Sciatic nerve (tissue), 2 donors: Measurements from ENCODE around the gene OPA1. TPM values are rescaled to one million over a fixed set of nuclear protein-coding genes. Genes with fewer than 3 reads are reported as not detected.
"Not testable (repeated sequence)": the region's sequence is repeated elsewhere in the genome, so short reads cannot be mapped to it uniquely, and the experiment has no call there.

Experiments
- ATAC-seq: fragments of 200-7000 bp; cut with Tn5 transposase; one replicate; pipeline ENCODE4 v1.9.1; 2020; ENCODE audit warnings: mild to moderate bottlenecking, moderate library complexity
- DNase-seq: peaks from one replicate; pipeline ENCODE4 v3.0.0-alpha.2; 2020; ENCODE audit warnings: low spot score
- intact Hi-C: fragments of 100-400 bp; cut with DNase I; formaldehyde crosslinking; loops from one replicate; pipeline ENCODE4 v1.14.2; 2022
- total RNA-seq: library from RNA; stranded (reverse); fragmentation: NEBNext Ultra II Directional; extraction: Animal tissue kit (Norgen Biotek cat#: 25700); gene quantifications from one replicate; pipeline ENCODE4 v1.2.1, GENCODE V29; 2021
- donor health status: DM: no; HTN: no; CAD: no.
- donor health status: DM: no; HTN: no; CAD: no.

Gene OPA1
- total RNA-seq, 1 donor from 2014 or later, result 67.7 TPM

DNA sequence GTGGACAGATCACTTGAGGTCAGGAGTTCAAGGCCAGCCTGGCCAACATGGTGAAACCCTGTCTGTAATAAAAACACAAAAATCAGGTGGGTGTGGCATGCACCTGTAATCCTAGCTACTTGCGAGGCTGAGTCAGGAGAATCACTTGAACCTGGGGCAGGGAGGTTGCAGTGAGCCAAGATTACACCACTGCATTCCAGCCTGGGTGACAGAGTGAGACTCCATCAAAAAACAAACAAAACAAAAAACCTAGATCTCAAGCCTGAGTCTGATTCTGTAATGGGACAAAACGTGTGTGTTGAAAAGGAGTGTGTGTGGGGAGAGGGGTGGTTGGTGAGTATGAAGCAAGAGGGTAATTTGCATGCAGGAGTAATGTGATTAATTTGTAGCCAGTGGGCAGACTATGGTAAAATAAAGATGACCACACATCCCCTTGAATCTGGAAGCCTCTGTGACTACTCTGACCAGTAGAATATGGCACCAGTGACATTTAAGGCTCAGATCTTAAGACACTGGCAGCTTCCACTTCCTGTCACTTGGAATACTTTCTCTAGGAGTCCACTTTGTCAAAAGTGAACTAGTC is 18.4 kb upstream of the OPA1 start:
- intact Hi-C loops, result loop anchor here (10.0 kb wide), 1 partner anchor 1010 kb away; no protein-coding TSS in a partner anchor
- DNase-seq (no peak), ATAC-seq (no peak)

DNA sequence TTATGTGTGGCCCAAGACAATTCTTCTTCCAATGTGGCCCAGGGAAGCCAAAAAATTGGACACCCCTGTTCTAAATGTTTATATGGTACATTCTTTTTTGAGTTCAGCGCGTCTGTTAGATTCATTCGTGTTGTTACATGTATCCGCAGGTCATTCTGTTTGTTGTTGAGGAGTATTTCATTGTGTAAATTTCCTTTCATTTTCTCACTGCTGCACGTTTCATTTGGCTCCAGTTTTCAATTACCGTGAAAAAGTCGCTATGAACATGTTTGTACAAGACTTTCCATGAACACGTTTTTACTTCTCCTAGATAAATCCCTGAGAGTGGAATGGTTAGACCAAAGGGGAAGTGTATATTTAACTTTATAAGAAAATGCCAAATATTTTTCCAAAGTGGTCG is 7.5 kb upstream of the OPA1 start:
- intact Hi-C loops, result no loop called here
- ATAC-seq, result no peak
- DNase-seq, result no peak

DNA sequence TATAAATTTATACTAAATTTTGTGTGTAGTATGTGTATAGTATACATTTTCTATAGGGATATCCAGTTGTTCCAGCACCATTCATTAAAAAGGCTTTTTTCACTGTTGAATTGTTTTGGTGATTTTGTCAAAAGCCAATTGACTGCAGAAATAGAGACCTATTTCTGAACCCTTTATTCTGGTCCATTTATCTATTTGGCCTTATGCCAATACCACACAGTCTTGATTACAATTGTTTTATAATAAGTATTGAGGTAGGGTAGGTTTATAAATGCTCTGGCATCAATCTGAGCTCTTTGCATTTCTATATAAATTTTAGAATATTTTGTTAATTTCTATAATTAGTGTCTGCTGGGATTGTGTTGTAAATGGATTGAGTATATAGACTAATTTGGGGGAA is 6.5 kb upstream of the OPA1 start:
- DNase-seq, result no peak
- no peak for ATAC-seq
- intact Hi-C loops, result no loop called here

DNA sequence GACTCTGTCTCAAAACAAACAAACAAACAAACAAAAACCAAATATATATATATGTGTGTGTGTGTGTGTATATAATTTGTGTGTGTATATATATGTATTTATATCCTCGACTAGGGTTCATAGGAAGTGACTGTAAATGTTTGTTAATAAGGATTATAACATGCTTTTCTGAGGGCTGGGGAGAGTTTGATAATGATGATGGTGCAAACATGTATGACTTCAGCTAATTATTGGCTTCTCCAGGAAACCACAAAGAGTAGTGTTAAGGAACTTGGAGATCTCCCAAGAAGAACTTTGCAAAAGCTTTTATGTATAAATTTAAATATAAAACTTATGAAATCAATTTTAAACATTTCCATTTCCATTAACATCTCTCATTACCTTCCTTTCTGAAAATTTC is 3.9 kb upstream of the OPA1 start:
- ATAC-seq, result no peak
- DNase-seq, result no peak
- intact Hi-C loops, result no loop called here

DNA sequence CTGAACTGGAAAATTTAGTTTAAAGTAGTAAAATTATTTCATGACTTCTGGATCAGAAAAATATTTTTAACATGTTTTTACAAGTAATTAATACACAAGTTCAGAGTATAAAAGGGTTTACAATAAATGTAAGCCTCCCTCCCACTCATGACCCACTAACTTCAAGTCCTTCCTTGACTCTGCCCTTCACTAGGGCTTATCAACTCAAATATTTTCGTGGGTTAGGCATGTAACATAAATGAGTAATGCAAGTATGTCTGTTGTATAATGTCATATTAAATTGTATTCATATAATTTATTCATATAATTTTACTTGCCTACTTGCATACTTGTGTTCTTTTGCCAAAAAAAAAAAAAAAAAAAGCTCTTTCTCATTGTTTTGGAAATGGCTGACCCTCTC is 3.4 kb upstream of the OPA1 start:
- no peak for ATAC-seq
- DNase-seq, result no peak
- intact Hi-C loops, result no loop called here

DNA sequence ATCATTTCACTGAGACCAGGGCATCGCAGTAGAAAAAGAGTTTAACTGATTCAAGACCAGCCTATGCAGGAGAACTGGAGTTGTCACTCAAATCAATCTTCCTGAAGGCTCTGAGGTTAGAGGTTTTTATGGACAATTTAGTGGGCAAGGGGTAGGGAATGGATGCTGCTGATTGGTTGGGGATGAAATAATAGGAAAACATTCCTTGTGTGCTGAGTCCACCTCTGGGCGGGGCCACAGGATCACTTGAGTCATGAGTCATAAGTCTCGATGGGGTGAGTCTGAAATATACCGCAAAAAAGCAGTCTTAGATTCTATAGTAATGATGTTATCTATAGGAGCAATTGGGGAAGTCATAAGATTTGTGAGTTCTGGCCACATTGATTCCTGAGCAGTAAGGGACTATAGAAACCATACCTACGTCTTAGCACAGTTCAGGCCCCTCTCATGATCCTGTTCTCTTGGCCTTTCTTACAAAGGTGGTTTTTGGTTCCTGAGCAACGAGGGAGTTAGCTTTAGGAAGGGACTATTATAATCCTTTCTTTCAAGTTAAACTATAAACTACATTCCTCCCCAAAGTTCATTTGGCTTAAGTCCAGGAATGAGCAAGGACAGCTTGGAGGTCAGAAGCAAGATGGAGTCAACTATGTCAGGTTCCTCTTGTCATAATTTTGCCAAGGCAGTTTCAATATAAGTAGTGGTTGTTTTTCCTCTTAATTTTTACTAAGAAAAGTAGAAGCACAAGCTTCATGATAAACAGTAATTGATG is 2.7 kb upstream of the OPA1 start:
- intact Hi-C loops, result no loop called here
- no peak for DNase-seq
- no peak for ATAC-seq

DNA sequence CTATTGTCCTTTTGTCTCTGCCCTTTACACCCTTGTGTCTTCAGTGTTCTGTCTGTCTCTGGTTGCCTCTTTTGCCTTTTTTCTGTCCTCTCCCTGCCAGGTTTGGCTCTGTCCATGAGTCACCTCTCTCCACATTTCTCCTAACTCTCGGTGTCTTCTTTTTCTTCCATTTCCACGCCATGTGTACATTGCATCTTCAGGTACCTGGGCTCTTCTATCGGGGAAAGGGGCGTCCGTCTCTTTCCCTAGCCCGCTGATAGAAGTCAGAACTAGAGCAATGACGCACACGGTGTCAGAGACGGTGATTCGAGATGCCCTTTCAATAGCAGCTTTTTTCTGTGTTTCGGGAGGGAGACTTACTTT is 641 bp downstream of the OPA1 start:
- no peak for DNase-seq
- no peak for ATAC-seq
- intact Hi-C loops, result no loop called here

DNA sequence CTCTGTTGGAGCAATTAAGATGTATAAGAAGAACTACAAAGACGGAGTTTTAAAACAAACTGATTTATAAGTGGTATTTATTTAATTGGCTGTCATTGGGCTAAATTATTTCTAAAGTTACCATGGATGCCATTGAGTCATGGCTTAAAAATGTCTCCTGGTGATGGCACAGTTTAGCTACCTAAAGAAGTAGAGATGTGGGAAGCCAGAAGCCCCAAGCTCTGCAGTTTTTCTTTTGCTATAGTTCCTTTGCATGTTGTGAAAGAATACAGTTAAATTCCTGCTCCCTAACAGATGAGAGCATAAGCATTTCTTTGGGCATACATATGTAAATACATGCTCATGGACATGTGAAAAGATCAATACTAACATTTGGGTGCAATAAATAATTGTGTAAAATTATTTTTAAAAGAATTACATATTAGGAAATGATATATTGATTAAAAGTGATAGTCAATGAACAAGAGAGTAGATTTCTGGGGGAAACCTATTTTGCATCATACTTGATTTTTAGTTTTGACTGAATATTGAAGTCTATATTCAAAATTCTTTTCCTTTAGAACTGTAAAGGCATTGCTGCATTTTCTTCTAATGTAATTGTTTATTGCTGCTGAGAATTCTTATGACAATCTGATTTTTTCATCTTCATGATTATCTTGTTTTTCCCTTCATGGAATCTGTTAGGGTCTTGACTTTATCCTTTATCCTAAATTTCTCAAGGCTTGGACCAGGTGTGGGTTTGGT is 2.1 kb downstream of the OPA1 start:
- ATAC-seq, result no peak
- DNase-seq, result no peak
- intact Hi-C loops, result no loop called here

DNA sequence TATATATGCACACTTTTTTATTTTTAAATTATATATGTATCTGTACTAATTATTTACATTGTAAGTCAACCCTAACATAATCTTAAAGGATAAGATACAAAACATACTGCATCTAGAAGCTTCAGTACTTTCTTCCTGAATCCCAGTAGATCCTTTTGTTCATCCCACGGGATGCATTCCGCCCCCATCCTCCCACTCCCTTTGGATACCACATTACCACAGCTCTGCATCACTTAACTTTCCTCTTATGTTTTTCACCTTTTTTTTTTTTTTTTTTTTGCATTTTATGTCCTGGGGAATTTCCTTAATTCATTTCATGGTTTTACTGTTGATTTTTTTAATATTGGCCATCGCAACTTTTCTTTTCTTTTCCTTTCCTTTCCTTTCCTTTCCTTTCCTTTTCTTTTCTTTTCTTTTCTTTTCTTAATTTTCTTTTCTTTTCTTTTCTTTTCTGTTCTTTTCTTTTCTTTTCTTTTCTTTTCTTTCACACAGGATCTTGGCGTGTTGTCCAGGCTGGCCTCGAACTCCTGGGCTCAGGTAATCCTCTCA is 3.0 kb downstream of the OPA1 start:
- no peak for DNase-seq
- no peak for ATAC-seq
- intact Hi-C loops, result no loop called here

DNA sequence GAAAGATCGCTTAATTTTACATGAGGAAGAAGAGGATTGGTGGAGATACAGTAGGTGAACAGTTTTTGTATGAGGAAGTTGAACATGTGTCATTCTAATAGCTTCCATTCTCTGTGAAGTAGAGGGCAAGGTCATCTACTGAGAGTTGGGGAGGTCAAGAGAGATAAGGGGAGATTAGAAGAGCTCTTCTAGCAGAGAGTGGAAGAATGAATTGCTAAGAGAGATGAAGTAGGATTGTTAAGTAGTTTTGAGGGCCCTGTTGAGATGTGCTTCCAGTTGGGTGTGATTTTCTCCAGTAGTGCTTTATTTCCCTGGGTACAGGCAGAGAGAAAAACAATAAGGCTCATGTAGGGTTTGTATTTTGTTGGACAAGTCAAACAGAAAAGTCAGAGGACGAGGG is 5.2 kb downstream of the OPA1 start:
- no peak for ATAC-seq
- no peak for DNase-seq
- intact Hi-C loops, result no loop called here

DNA sequence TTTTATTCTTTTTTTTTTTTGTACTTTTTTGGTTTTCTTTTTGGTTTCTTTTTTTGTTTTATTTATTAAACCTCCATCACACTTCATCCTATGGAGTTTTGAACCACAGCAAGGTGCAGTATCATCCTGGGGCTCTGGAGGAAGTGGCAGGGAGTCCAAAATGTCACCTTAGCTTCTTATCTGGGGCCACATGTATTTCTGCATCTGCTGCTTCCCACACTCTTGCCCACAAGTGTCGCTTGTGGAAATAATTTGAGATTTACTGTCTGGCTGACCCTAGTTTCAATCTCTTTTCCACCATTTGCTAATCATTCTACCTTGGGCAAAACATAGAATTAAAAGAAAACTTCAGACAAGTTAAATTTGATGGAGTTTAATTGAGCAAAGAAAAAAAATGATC is 6.4 kb downstream of the OPA1 start:
- no peak for DNase-seq
- ATAC-seq, result no peak
- intact Hi-C loops, result no loop called here

DNA sequence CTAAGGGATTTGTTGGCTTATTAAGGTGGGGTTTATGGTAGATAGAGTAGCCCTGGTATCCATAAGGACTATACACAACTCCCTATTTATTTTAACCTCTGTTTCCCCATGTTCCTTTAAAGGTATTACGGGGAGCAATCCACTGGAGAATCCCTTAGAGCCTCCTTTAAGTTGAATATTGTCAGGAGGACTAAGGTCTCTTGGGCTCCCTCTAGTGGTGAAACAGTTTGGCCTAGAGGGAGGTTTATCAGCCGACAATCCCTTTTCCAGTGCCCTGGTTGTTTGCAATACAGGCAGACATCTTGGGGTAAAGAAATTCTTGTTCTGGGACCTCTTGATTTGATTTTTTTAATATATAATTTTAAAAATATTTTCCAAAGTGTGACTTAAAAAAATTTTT is 12.9 kb downstream of the OPA1 start:
- DNase-seq (peak; percentile 57), ATAC-seq (peak; percentile 60)
- intact Hi-C loops, result no loop called here

DNA sequence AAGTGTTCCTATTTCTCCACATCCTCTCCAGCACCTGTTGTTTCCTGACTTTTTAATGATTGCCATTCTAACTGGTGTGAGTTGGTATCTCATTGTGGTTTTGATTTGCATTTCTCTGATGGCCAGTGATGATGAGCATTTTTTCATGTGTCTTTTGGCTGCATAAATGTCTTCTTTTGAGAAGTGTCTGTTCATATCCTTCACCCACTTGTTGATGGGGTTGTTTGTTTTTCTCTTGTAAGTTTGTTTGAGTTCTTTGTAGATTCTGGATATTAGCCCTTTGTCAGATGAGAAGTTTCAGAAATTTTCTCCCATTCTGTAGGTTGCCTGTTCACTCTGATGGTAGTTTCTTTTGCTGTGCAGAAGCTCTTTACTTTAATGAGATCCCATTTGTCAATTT is 13.9 kb downstream of the OPA1 start:
- not testable (repeated sequence) for ATAC-seq

DNA sequence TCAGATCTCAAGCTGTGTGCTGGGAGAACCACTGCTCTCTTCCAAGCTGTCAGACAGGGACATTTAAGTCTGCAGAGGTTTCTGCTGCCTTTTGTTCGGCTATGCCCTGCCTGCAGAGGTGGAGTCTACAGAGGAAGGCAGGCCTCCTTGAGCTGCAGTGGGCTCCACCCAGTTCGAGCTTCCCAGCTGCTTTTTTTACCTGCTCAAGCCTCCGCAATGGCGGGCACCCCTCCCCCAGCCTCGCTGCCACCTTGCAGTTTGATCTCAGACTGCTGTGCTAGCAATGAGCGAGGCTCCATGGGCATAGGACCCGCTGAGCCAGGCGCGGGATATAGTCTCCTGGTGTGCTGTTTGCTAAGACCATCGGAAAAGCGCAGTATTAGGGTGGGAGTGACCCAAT is 17.5 kb downstream of the OPA1 start:
- DNase-seq, intact Hi-C loops, ATAC-seq: not testable (repeated sequence)

More for the DNA sequence above, 13.9 kb downstream of the OPA1 start:
- DNase-seq, intact Hi-C loops: not testable (repeated sequence)

DNA sequence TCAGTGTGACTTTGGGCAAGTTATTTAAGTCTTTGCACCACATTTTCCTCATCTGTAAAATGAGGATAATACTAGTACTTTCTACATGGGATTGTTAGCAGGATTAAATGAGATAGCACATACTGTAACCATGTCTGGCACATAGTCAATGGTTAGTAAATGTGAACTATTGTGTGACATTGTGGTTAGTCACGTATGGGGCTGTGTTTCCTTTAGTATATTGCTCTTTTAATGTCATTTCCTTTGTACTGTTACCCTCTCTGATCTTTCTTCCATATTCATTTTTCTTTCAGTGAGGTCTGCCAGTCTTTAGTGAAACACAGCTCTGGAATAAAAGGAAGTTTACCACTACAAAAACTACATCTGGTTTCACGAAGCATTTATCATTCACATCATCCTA is 21.4 kb downstream of the OPA1 start:
- DNase-seq, result no peak
- ATAC-seq, result no peak
- intact Hi-C loops, result no loop called here

DNA sequence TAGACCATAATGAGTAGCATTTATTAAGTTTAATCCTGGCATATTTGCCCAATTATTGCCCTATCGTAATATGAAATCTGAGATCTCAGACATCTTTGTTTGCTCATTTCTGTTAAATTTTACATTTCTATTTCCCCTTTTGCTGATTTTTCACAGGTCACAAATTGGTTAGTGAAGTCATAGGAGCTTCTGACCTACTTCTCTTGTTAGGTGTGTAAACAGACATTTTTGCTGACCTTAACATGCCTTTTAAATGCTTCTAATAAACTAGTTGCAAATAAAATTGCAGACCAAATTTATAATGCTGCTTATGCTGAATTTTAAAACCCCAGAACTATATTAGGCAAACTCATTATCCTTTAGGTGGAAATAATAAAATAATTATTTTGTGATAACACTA is 24.6 kb downstream of the OPA1 start:
- no peak for ATAC-seq
- DNase-seq, result no peak
- intact Hi-C loops, result no loop called here

DNA sequence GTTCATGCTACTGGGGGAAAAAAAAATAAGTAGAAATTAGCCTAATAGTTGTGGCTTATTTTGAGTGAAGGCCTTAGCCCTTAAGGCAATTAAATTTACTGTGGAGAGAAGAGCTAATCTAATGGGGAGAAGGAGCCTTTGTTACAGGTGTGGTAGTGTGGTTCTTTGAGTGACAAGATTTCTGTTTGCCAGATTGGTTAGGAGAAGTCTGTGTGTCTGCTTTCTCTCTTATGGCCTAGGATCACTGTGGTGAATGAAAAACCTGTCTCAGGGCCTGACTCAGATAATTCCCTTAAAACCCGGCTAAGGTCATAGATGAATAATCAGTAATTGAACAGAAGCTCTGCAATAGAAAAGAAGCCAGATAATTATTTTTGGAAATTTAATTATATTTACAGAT is 27.0 kb downstream of the OPA1 start:
- ATAC-seq (no peak), DNase-seq (no peak)
- intact Hi-C loops, result no loop called here

DNA sequence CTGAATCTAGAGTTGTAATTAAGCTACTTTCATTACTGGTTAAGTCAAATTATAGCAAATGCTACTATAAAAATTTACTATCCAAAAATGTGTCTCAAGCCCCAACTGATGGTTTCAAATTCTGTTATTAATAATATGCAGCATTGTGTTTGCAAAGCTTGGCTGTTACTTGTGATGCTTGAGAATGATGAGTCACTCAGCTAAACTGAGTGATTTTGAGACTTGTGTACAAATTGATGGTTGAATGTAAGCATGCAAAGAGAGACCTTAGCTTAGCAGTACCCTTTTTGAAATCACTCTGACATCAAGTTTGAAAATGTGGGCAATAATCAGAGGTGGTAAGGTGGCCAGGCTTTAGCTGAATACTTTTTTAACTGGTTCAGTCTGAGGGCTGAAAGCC is 27.6 kb downstream of the OPA1 start:
- DNase-seq, result no peak
- intact Hi-C loops, result no loop called here
- no peak for ATAC-seq

DNA sequence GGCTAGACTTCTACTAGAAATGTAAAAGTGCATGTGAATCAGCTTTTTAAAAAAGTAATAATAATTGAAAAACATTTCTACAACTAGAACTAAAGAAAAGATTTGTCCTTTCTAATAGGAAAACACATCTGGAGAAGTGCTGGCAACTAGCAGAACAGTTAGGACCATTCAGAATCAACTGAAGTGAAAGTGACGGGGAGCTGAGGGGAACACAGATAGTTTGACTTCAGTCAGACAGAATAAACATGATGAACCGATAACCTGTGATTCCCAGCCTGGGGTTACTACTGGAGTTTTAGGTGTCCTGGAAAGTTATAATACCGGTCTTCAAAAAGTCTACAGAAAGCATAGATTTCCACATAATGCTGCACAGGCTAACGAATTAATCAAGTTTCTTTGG is 28.1 kb downstream of the OPA1 start:
- no peak for ATAC-seq
- intact Hi-C loops, result no loop called here

DNA sequence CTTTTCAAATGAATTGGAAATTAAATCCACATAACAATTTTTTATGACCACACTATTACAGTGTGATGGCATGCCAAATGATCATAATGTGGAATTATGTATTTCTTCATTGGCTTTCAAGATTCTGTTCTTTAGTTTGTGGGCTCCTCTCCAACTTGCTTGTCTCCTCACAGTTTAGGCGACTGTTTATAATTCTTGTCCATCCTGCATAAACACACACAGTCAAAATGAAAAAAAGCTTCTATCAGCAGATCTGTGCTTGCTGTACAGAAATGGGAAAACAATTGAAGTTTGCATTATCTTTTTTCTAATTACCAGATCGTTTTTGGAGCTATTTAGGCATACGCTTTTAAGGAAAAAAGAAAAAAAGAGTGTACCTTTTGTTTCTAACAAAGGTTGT is 37.0 kb downstream of the OPA1 start:
- DNase-seq, result no peak
- no peak for ATAC-seq
- intact Hi-C loops, result no loop called here

More for the DNA sequence above, 28.1 kb downstream of the OPA1 start:
- no peak for DNase-seq
